Dedifferentiated amniotic fluid mesenchymal stem cell (primary cell): ENCODE results near the gene IRF7.

Experiments used
- DNase-seq: peaks from one replicate; pipeline ENCODE4 v3.0.0-alpha.2; 2016; ENCODE audit errors: extremely low spot score

Gene IRF7

DNA sequence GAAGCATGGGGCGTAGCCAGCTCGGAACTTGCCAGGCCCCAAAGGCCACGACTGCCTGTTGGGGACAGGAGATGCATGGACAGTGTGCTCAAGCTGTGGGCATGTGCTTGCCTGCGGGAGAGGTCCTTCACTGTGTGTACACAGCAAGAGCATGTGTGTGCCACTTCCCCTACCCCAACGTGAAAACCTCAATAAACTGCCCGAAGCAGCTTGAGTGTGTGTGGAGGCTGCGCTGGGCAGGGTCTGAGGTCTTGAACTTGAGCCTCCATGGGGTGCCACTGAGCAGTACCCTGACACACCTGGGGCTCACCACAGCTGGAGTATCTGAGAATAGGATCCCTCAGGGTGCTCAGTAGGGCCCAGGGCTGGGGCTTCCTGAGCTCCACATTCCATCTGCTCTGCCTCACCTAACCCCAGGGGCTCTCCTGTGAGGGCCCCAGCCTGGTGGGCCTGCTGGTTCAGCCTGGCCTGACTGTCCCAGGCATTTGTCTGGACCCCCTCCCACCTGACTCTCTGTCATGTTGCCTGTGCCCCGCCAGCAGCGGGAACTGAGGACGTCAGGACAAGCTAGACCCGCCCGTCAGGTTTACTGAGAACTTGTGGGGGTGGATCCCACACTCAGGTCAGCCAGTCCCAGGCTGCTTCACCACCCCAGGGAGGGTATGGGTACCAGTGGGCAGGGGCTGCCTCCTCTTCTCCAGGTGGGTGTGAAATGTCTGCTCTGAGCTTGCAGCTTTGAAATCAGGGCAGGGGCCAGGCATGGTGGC, 51.8 kb downstream of the IRF7 start:
- DNase-seq: no peak

DNA sequence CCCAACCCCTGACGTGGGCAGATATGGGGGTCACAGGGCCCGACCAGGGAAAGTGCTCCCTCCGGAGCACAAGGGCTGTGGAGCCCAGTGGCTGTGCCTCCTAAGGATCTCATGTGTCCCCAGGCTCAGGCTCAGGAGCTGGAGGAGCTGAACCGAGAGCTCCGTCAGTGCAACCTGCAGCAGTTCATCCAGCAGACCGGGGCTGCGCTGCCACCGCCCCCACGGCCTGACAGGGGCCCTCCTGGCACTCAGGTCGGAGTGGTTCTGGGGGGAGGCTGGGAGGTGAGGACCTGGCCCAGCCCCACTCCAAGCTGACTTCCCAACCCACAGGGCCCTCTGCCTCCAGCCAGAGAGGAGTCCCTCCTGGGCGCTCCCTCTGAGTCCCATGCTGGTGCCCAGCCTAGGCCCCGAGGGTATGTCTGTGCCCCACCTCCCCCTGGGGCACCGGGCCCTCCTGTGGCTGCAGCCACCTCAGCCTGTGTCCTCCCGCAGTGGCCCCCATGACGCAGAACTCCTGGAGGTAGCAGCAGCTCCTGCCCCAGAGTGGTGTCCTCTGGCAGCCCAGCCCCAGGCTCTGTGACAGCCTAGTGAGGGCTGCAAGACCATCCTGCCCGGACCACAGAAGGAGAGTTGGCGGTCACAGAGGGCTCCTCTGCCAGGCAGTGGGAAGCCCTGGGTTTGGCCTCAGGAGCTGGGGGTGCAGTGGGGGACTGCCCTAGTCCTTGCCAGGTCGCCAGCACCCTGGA, 52.5 kb downstream of the IRF7 start:
- DNase-seq: no peak
